GM21825 (cell line): ENCODE data around the gene DPF3.
A peak's percentile ranks its signal among the peaks of the same experiment; 100 is the strongest.

ENCODE experiments used
- ATAC-seq: cut with Tn5 transposase; IDR thresholded peaks from one replicate; pipeline ENCODE4 v1.9.1; 2021; ENCODE audit warnings: mild to moderate bottlenecking, moderate library complexity; ENCODE audit not compliant: unreplicated experiment

DPF3 gene

DNA sequence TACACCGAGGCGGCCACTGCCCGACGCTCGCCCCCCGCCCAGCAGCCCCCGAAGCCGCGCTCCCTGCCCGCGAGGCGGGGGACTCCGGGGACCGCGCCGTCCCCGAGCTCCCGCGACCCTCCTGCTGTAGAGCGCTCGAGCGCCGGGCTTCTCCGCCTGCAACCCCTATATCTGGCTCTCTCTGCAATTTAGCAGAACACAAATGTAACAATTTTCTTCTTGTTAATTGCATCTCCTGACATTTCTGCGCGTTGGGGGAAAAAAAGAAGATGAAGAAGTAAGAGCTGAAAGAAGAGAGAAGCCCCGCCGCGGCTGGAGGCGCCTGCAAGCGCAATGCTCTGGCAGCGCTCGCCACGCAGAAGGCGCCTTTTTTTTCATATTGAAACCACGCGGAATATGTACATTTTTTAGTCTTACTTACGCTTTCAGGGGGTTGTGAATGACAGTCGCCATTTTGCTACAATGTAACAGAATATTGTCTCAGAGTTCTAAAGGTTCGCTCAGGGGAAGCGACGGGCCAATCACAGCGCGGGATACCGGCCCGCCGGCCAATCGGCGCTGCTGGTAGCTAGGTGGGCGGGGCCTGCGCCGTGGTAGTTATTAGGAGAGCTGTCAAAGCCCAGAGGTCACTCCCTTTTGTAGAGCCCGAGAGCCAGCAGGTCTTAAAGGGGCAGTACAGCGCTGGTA is at the start of gene DPF3:
TSS of gene DPF3 (minus strand) at position 466 of the 687 bp plus-strand sequence. CDS start at position 453, 13 bp downstream.
- ATAC-seq = peak; percentile 97

DNA sequence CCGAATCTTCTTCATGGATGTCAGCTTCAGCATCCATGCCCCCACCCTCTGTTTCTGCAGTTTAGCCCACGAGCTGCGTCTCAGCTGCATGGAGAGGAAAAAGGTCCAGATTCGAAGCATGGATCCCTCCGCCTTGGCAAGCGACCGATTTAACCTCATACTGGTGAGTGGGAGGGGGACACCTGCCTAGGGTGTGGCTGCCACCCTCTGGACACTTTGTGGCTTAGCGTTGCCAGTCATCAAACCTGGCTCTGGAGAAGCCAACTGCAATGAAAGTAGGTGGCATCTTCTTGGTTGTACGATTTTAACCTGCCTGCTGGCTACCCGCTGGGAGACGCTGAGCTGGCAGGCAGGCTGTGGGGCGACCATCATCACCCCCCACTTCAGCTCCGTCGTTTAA is 49.0 kb upstream of the DPF3 start:
- no peak for ATAC-seq

DNA sequence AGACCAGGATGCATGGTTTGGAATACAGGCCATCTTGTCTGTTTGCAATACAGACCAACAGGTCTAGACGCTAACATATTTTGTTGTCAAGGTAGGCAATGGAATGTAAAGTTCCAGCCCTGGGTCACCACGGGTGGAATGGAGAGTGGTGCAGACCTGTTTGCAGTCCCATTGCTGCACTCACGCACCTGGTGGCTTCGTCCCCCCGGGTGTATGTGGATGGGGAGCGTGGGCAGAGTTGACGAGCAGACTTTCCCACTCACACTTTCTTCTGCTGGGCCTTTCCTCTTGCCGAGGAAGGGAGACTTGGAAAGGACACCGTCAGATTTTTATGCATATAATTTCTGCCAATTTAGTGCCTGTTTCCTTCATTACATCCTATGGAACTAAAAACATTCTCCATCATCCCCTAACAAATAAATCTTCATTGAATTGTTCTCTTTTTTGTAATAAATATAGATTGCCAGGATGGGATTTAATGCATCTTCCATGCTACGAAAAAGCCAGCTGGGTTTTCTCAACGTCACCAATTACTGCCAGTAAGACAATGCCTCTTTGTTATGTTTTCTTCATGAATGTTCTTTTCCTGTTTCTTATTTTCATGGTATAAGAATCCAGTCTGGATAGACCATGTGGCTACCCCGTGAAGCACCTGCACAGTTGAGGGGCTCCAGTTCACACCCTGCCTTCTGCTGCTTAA is 47.5 kb upstream of the DPF3 start:
- ATAC-seq = no peak

DNA sequence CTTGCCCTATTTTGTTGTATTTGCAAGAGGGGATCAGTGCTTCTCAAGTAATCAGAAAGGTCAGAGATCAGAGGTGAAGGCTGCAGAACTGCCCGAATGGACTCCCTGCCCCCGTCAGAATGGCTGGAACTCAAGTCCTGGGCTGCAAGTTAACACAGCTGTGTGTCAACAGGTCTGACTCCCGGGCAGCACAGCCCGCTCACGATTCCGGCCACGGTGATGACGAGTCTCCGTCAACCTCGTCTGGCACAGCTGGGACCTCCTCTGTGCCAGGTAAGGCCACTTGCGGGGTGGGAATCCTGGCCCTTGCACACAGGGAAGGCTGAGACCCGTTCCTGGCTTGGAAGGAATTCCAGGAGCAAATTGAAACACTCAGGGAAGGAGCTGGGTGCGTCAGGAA is 45.7 kb upstream of the DPF3 start:
- ATAC-seq = no peak

DNA sequence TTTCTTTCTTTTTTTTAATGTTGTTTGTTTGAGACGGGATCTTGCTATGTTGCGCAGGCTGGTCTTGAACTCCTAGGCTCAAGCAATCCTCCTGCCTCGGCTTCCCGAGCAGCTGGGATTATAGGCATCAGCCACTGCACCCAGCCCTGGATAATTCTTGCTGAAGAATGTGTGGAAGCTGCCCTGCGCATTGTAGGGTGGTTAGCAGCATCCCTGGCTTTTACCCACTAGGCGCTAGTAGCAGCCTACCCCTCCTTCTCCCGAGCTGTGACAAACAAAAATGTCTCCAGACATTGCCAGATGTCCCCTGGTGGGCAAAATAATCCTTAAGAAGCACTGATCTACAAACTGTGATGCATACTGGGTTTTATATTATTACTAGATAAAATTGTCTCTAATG is 39.0 kb upstream of the DPF3 start:
- no peak for ATAC-seq

DNA sequence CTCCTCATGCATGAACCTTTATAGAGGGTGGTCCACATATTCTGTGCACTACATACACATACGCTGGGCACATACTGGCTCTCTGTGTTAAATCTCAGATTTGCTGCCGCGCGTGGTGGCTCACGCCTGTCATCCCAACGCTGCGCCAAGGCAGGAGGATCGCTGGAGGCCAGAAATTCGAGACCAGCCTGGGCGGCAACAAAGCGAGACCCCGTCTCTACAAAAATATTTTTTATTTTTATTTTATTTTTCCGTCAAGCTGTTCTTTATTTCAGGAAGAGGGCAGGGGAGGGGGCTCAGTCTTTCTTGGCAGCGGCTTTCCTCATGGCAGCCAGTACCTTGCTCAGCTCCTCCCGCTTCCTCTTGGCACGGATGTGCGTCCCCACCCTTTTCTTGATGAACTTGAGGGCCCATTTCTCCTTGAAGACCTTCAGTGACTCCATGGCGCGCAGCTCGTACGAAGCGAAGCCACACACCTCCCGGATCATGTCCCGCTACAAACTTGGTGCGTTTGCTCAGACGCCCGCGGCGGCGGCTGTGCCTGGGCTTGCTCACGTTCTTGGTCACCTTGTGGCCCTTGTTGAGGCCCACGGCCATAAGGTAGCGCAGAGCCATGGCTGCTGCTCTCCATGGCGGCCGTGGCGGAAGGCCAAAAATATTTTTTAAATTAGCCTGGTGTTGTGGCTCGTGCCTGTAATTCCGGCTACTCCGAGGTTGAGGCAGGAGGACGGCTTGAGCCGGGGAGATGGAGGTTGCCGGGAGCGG is 35.6 kb upstream of the DPF3 start:
- no peak for ATAC-seq

DNA sequence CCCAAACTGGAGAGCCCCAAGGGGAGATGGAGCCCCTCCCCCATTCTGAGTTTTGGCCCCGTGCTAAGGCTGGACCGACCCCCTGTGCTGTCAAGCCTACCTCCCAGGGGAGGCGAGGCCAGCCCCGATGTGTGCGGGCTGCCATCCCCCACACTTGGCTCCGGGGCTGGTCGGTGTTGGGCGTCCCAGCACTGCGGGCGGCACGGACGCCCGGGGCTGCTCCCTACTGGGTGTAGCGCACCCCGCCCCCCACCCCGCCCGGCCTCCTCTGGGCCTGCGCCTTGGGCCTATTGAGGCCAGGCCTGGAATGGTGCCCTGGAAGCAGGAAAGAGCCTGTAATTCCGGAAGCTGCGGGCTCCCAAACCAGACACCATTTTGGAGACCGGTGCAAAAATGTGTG is 35.0 kb upstream of the DPF3 start:
- no peak for ATAC-seq

DNA sequence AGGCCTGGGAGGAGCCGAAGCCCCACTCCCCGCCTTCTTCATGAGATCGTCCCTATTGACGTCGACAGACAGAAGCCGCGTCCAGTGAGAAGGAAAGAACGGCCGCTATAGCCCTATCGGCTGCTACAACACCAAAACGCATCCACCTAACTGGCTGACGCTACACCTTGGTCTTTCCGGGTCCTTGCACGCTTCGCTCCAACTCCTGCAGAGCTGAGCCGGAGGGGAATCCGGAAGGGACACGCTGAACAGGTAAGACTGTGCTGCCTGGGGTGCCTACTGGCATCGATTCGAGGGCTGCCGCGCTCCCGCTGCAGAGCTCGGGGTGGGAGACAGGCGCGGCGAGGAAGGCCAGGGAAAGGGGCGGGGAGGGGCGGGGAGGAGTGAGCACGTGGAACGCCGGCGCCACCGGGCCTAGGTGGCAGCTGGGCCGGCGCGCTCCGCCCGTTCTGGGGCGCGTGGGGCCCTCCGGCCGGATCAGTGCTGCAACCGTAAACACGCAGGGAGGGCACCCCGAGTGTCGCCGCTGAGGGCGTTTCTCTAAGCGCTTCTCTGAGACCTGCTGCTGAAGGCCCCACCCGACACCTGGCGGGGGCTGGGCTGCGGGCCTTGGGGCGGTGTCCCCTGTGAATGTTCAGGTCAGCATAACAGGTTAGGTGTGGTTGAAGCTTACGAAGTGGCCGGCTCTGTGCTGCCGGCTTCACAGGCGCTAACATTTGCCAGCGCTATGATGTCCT is 32.6 kb upstream of the DPF3 start, which contains the start of gene DCAF4:
TSS of gene DCAF4 (plus strand) at position 173 of the 737 bp plus-strand sequence. CDS start 11,515 bp downstream, outside the sequence.
- peak; percentile 97 for ATAC-seq

DNA sequence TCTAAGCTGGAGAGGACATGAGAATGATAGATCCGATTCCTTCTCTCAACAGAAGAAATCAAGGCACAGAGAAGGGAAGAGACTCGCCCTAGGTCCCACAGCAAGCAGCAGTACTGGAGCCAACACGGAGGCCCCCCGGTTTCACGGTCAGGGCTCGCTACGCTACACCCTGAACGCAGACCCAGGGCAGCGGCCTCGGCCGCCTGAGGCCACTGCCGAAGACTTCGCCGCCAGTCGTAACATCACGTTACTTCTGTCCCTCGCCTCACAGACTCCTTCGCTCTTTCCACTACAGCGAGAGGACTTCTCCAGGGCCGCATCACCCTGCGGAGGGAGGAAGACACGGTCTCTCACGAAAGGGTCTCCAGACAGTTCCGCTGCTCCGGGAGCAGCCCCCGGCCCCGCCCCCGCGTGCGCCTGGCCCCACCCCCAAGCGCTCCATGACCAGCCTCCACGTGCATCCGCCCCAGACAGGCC is 32.0 kb upstream of the DPF3 start:
- peak; percentile 13 for ATAC-seq

DNA sequence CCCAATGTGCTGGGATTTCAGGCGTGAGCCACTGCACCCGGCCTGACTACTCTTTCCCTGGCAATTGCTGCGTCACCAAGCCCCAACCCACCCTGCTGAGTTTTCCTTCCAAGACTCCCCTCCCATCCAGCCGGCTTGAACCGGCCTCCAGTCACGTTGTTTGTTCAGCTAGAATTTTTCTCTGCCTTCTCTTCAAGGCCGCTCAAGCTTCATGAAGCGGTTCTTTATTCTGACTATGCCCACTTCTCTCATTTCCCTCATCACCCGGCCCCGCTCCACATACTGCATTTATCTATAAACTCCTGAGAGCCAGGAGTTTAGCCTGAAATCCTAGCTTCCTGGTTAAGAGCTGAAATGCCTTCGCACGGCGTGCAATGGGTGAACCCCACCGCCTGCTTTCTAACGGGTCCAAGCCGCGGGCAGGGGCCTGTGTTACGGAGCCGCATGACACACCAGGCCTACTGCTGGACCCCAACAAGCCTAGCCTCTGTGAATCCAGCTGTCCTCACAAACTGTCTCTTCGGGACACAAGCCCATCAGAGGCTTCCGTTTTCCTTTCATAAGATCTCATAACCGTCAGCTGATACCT is 31.4 kb upstream of the DPF3 start:
- ATAC-seq = no peak

DNA sequence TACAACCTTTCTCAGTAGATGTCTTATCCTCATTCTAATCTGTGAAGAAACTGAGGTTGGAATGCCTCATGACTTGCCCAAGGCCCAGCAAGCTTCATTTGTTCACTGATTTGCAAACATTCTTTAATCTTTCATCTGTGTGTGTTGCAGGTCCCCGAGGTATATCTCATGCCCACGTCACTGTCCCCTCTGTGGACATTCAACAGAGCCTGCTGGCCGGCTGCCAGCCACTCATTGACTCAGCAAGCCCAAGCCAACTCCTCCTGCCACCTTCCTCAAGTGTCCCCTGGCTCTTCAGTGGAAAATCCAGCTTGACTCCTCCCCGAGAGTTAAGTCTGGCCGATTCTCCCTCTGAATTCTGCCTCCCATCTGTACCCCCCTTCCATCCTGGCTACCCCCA is 30.4 kb upstream of the DPF3 start:
- no peak for ATAC-seq

DNA sequence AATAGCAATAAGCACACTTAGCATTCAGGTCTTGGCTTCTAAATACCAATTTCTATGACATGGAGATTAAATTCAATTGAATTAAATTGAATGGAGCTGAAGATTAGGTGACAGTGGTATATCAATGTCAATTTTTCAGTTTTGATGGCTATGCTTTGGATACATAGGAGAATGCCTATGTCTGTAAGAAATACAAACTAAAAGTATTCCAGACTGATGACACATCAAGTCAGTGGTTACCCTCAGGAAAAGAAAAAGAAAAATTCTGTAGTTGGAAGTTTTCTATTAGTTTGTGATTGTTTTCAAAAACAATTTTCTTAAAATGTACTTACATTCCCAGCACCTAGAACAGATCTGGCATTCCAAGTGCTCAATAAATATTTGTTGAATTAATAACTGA is 27.5 kb upstream of the DPF3 start:
- no peak for ATAC-seq

DNA sequence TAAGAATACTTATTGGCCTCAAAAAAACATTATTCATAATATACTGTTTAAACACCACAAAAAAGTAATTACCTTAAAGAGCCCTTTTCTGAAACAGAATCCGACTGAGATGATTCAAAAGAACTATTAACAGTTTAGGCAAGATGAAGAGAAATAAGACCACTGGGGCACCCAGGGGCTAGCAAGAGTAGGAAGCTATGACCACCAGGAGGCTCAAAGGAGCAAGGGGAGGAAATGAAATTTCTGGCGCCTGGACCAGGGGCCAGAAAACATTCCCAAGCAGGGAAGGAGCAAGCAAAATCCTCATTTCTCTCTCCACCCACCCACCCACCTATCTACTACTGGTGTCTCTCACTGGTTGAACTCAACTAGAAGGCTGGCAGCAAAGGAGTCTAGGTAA is 26.1 kb upstream of the DPF3 start:
- no peak for ATAC-seq

DNA sequence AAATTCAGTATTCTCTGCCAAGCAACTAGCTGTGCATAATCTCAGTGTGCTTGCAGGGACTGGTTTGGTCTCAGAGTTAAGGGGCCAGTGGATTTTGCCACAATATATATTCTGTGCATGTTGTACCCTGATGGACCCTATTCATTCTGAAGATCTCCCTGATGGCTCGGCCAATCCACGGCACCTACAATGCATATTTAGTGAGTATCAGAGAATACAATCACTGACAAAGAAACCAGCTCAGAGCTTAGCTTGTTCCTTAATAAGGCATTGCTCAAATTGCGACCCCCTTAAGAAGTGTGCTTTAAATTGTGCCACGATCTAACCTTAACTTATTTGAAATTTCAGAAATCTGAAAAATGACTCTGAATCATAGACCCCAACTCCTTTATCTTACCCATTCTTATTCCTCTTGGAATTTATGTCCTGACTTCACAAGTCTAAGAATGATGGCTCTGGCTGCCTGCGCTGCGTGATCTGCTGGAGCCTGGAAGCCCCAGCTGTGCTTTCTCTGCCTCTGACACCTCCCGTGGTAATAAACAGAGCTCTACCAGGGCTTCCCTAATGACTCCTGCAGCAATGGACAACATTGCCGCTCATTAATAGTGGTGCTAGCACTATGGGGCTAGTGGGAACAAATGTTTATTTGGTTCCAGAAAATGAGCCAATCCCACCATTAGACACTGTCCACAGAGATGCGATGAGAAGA is 23.3 kb upstream of the DPF3 start:
- no peak for ATAC-seq

DNA sequence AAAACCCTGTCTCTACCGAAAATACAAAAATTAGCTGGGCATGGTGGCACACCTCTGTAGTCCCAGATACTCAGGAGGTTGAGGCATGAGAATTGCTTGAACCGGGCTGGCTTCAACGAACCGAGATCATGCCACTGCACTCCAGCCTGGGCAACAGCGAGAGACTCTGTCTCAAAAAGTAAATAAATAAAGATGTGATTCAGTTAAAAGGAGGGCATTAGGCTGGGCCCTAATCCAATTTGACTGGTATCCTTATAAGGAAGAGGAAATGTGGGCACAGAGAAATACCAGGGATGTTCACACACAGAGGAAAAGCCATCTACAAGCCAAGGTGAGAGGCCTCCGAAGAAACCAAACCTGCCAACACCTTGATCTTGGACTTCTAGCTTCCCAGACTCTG is 22.3 kb upstream of the DPF3 start:
- ATAC-seq = no peak

DNA sequence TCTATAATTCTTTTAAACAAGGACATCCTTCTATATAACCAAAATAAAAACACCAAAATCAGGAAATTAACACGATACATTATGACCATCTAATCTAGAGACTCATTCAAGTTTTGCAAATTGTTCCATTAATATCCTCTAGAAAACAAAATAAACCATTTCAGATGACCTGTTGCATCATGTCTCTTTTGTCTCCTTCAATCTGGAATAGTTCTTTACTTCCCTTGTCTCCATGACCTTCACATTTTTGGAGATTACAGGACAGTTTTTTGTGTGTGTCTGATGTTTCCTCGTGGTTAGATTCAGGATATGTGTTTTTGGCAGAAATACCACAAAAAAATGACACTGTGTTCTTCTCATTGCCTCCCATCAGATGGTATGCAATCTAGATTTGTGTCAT is 19.9 kb upstream of the DPF3 start:
- ATAC-seq = no peak

DNA sequence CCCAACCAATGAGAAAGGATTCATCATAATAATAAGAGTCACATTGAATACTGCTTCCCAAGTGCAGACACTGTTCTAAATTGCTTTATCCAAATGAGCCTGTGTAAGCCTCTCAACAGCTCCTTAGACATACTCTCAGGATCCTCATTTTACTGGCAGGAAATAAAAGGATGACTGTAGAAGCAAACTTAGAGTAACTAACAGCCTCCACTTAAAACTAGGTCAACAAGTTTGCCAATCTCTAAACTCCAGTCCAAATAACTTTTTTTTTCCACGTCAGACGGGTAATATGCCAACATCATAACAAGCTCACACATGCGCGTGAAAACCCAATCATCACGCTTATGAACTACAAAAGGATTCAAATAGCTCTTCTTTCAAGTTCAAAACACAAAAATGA is 15.3 kb upstream of the DPF3 start:
- no peak for ATAC-seq

DNA sequence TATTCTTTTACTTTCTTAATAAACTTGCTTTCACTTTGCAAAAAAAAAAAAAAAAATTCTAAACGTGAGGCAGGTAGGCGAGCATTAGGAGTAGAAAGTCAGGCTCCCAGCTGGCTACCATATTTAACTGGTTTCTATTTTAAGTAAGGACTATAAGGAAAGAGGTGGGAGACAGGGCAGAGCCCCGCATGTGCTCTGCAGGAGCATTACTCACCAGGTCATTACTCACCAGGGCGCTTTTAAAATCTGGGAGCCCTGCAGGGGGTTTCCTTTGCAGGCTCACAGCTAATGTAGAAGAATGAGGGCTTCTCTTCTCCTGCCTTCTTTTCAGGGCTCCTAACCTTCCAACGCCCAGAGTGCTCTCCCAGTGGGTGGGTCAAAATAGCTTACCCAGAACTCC is 14.0 kb upstream of the DPF3 start:
- no peak for ATAC-seq

DNA sequence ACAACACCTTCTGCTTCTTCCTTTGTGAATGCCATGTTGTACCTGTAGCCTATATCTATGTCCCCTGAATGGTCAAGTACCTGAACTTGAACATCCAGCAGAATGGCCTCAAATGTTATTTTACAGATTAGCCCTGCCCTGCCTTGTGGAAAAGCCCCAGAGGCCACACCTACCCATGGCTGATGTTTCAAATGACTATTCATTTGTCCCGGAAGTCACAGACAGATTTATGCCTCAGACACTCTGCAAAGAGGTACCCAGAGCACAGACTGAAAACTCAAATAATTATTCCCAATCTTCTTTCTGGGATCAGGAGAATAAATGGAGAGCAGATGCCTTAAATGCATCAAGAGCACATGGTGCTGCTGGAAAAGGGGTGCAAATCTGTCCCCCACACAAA is 13.0 kb upstream of the DPF3 start:
- no peak for ATAC-seq

DNA sequence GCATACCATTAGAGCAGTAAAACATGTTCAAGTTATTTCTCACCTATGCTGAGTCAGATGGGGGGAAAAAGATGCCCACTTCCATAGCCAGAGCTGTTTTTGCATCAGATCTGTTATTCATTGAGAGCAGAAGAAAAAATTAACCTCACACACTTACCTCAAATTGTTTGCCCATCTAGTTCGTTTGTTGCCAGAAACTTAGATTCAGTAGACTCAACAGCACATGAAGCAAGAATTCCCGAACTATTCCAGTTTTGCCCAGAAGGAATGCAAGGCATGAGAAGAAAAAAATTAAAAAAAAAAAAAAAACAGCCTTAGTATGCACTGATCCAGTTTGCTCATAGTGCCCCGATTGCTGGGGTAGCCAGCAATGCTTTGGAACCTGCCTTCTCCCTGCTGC is 12.4 kb upstream of the DPF3 start:
- no peak for ATAC-seq
